Stimulated activated CD4-positive, alpha-beta T cell treated with anti-CD3 and anti-CD28 coated beads, Interleukin-15, amount 100 ng/mL, for 24 hours (primary cell): Measurements from ENCODE around the gene STUB1.
A peak's percentile ranks its signal among the peaks of the same experiment; 100 is the strongest.
"Not testable (repeated sequence)": the region's sequence is repeated elsewhere in the genome, so short reads cannot be mapped to it uniquely, and the experiment has no call there.

Experiments
- DNase-seq: peaks from one replicate; pipeline ENCODE4 v3.0.0-alpha.2; 2020

STUB1 gene

DNA sequence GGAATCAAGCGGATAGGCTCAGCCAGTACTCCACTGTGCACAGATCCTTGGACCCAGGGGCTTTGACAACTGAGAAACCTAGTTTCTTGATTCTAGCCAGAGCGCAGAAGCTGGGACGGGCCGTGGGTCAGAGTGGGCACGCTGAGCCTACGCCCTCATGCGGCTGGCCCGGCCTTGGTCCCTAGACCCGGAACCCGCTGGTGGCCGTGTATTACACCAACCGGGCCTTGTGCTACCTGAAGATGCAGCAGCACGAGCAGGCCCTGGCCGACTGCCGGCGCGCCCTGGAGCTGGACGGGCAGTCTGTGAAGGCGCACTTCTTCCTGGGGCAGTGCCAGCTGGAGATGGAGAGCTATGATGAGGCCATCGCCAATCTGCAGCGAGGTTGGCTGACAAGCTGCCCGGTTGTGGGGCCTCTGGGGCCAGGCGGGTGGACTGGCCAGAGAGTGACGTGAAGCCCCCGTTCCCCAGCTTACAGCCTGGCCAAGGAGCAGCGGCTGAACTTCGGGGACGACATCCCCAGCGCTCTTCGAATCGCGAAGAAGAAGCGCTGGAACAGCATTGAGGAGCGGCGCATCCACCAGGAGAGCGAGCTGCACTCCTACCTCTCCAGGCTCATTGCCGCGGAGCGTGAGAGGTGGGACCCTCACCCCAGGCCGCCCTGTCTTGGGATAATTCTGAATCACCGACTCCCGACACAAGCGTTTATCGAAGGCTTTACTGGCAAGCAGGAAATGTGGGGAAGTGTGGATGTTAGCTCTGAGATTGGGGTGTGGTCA lies 946 bp downstream of the STUB1 start:
- DNase-seq = peak; percentile 38

- no peak for DNase-seq
Observed at GRCh38 chr16:681746-682427, 1.7 kb downstream of the STUB1 start.

DNA sequence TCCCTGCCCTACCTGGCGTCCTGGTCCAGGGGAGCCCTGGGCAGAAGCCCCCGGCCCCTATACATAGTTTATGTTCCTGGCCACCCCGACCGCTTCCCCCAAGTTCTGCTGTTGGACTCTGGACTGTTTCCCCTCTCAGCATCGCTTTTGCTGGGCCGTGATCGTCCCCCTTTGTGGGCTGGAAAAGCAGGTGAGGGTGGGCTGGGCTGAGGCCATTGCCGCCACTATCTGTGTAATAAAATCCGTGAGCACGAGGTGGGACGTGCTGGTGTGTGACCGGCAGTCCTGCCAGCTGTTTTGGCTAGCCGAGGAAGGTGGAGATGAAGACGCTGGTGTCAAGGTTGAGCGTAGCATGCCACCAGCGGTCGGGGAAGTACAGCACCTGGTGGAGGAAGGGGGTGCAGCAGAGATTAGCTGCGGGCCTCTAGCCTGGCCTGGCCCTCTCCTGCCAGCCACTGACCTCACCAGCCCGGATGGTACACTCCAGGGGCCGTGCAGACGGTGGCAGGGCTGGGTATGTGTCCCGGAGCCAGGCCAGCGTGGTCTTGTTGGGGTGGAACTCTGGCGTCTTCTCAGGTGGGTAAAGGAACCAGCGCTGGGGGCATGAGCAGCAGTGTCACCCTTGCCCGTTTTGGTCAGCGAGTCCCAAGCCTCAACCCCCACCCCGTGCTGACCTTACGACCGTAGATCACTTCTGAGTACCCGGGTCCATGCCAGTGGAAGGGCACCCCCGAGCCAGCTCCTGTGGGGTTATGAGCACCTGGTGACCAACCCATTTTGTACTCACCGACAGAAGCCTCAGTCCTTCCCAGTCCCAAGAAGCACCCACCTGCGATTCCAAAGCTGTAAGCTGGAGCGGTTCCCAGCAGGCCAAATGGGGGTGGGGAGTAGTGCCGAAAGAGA lies 2.5 kb downstream of the STUB1 start:
- DNase-seq = no peak

GRCh38 chr16:683396-684070 lies 3.3 kb downstream of the STUB1 start:
- peak; percentile 45 for DNase-seq

DNA sequence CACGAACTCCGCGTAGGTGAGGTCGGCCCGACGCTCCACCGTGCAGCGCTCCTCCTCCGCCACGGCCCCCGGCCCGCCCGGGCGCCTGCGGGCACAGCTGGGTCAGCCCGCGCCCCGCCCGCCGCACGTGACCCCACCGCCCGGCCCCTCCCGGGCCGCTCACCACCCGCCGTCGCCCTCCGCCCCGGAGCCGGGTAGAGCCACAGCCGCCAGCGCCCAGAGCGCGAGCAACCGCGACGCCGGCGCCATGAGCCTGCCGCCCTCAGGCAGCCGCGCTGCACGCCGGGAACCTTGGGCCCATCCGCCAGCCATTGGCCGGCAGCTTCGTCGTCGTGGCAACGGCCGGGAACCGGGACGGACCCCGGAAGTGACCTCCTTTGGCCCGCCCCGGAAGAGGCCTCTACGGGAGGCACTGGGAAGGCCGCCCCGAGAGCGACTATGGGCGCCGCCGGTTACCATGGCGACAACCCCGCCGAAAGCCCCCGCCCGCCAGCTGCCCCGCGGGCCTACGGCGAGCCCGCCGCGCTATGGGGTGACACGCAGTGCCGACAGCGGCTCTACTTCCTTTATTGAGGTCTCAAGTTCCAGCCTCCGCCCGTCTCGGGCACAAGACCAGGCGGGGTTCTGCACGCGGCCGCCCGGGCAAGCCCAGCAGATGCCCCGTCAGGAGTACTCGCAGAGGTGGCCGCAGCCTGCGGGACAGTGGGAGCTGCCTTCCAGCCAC lies 4.0 kb downstream of the STUB1 start, which contains the start of gene JMJD8:
Gene JMJD8 (minus strand): TSS at position 264 of the 724 bp plus-strand sequence. CDS start 15 bp downstream, at position 249.
- DNase-seq = peak; percentile 99

- DNase-seq = no peak
Observed at GRCh38 chr16:684961-685696, 4.9 kb downstream of the STUB1 start.

- no peak for DNase-seq
Observed at GRCh38 chr16:685967-686366, 5.8 kb downstream of the STUB1 start.

- no peak for DNase-seq
Observed at GRCh38 chr16:686459-687260, 6.5 kb downstream of the STUB1 start.

DNA sequence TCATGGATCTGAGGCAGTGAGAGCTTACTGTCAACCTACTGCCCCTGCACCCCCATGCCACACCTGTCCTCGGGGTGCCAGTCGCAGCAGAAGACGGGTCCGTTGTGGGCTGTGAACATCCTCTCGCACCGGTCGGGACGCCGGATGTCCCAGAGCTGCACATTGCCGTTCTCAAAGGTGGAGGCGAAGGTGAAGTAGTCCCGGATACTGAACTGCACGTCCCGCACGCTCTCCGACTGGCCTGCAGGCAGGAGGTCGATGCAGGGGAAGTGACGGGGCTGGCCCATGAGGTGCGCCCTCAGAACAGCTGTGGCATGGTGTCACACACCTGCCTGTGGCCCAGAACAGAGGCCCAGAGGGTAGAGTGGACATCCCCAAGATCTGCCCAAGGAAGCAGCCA lies 7.3 kb downstream of the STUB1 start:
- no peak for DNase-seq

- DNase-seq = no peak
Observed at GRCh38 chr16:689175-689897, 9.1 kb downstream of the STUB1 start.

DNA sequence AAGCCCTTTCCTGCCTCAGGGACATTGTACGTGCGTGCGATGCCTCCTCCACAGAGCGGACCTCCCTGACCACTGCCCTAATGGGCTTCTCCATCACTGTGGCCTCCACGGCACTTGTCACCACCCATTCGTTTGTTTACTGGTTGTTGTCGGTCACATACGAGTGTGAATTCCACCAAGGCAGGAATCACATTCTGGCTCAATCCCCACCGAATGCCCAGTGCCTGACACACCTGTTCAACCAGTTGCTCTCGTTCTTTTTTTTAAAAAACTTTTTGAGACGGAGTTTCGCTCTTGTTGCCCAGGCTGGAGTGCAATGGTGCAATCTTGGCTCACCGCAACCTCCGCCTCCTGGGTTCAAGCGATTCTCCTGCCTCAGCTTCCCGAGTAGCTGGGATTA lies 11.0 kb downstream of the STUB1 start:
- DNase-seq = not testable (repeated sequence)

- DNase-seq = no peak
Observed at GRCh38 chr16:692356-693108, 12.3 kb downstream of the STUB1 start.

- no peak for DNase-seq
Observed at GRCh38 chr16:693364-693763, 13.2 kb downstream of the STUB1 start.

GRCh38 chr16:693766-694165 lies 13.6 kb downstream of the STUB1 start:
- no peak for DNase-seq

DNA sequence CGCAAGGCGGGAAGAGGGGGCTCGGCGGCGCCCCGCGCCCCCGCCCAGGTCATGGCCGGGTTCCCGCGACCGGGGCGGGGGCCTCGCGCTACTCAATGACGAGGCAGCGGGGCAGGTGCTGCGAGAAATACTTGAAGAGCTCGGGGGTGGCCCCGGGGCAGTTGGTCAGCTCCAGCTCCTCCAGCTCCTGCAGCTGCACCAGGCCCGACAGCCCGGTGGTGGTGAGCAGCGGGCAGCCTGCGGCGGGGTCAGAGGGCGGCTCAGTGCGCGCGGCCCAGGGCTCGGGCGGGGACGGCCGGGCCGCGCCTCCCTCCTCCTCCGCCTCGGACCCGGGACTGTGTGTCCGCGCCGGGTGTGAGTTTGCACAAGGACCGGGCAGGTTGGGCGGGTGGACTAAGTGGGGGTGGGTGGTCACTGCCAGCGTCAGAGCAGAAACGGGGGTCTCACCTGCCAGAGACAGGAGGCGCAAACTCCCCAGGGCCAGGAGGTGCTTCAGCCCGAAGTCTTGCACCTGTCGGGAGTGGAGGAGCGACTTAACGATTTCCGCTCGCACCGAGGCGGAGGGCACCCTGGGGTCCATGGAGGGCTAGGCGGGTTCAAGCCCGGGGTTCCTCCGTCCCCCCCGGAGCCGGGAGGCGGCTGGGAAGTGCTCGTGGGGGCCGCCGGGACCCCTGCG lies 14.1 kb downstream of the STUB1 start:
- no peak for DNase-seq

GRCh38 chr16:694863-695354 lies 14.7 kb downstream of the STUB1 start:
- no peak for DNase-seq

DNA sequence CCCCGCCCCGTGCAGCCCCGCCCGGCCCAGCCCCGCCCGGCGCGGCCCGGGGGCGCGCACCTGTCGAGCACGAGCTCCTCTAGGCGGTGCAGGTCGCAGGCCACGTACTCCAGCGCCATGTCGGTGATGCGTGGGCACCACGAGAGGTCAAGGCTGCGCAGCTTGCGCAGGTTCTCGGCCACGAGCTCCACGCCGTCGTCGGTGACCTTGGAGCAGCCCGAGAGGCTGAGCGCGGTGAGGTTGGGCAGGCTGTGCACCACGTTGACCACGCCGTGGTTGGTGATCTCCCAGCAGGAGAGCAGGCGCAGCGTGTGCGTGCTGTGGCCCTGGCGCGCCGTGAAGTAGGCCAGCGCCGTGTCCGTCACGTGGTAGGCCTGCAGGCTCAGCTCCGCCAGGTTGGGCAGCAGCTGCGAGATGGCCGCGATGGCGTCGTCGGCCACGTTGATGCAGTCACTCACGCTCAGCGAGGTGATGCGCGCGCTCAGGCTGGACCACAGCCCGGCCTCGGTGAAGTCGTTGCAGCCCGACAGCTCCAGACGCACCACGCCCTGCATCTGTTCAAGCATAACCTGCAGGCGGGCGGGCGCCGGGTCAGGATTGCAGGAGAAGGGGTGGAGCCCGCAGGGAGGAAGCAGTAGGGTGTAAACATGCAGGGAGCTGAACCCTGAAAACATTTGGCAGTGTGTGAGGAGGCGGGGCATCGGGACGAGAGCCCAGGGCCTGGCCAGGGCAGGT lies 15.3 kb downstream of the STUB1 start:
- DNase-seq = peak; percentile 79
